ENCODE measurements around the gene BEND7.

BEND7 gene

DNA sequence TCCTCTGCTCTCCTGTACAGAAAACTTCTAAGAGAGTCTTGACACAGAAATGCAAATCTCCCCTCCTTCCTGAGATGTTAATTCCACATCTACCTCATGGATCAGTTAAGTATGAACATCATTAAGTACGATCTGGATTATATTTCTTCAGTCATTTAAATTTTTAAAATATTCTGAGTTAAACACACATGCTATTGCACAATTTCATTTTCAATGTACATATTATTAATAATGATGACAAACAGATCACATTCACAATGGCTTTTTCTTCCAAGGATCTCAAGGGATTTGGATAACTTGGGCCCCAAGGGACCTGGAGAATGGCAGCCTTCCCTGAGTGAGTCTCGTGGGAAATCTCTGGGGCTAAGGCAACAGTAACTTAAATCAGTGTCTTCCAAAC is 16.2 kb downstream of the BEND7 start:
- DNase-seq (ENCODE audit: low read depth) = no peak
- H3K4me3 ChIP-seq (ENCODE audit: low read depth, low read length) = no peak overlapping the region
- TF ChIP-seq, protein P1, sequence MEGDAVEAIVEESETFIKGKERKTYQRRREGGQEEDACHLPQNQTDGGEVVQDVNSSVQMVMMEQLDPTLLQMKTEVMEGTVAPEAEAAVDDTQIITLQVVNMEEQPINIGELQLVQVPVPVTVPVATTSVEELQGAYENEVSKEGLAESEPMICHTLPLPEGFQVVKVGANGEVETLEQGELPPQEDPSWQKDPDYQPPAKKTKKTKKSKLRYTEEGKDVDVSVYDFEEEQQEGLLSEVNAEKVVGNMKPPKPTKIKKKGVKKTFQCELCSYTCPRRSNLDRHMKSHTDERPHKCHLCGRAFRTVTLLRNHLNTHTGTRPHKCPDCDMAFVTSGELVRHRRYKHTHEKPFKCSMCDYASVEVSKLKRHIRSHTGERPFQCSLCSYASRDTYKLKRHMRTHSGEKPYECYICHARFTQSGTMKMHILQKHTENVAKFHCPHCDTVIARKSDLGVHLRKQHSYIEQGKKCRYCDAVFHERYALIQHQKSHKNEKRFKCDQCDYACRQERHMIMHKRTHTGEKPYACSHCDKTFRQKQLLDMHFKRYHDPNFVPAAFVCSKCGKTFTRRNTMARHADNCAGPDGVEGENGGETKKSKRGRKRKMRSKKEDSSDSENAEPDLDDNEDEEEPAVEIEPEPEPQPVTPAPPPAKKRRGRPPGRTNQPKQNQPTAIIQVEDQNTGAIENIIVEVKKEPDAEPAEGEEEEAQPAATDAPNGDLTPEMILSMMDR (IDR thresholded peaks at IDR 0.05; ENCODE audit: insufficient read depth, low read depth, low read length, missing control alignments) = no peak

DNA sequence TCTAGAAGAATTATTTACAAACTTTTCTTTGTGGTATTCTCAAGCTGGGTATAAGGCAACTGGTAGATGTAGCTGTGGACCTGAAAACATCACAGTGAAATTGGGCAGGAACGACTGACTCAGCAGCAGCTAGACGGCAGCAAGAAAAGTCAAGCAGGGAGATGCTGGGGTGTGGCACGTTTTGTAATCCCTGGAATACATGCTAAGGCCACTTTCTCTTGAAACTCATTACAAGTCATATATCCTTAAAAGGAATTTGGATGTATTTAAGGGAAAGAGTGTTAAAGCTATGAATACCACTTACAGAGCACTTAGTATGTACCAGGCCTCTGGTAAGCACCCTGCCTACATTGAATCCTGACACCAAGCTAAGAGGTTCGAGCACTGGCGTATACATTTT is 17.4 kb downstream of the BEND7 start:
- TF ChIP-seq, protein P1 (IDR thresholded peaks at IDR 0.05; ENCODE audit: insufficient read depth, low read depth, low read length, missing control alignments) = no peak
- DNase-seq (ENCODE audit: low read depth) = no peak
- no peak overlapping the region for H3K4me3 ChIP-seq (ENCODE audit: low read depth, low read length)

DNA sequence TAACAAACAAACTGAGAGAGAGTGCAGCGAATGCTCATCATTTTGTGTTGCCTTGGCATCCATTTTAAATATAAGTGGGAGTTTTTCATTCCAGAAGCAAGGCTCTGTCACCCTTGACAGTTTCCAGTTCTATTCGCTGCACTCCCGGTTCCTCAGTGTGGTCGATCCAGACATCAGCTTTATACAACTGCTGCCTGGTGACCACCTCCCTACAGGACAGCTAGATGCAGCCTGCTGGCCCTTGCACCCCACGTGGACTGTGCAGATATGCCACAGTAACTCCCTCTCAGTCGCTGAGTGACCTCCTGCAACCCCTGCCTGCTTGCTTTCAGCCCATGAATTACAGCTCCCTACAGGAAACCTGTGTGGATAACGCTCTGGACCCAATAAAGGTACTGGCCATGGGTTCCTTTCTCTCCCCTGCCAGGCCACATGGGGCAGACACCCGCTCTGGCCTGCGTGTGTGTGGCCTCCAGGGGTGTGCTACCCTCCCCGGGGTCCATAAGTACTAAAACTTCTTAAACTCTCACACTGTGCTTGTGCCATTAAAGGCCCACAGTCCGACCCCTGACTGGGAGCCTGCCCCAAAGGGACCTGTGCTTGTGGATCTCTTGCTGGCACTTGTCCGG is 23.6 kb downstream of the BEND7 start:
- TF ChIP-seq, protein P1 (IDR thresholded peaks at IDR 0.05; ENCODE audit: insufficient read depth, low read depth, low read length, missing control alignments) = no peak
- no peak overlapping the region for H3K4me3 ChIP-seq (ENCODE audit: low read depth, low read length)
- no peak for DNase-seq (ENCODE audit: low read depth)

DNA sequence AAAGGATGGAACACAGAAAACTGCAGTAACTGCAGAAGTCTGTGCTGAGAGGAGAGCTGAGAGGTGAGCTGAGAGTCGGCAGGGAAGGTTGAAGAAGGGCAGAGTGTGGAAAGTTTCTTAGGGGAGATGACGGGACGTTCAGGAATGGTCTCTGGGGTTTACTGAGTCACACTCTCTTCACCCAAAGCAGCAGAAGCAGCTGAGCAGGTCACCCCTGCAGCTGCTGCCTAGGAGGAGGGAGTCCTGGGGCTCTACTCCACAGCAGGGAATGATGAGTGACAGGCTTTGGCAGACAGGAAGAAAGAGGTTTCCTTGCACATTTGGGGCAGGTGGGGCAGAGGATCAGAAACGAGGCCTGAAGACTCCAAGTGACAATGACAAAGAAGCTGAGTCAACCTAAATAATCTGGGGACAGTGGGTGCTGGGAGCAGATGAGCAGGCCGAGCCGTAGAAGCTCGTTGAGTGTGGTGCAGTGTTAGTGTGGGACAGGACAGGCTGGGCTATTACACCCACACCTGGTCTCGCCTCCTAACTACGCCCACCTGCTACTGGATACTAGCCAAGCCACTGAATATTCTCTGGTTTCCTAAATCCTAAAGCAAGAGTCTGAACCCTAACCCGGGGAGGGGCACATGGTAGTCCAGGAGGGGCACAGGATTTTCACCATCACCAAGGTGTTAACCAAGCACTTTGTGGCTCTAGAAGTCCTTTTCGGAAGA is 24.9 kb downstream of the BEND7 start:
- TF ChIP-seq, protein P1 (IDR thresholded peaks at IDR 0.05; ENCODE audit: insufficient read depth, low read depth, low read length, missing control alignments) = no peak
- DNase-seq (ENCODE audit: low read depth) = no peak
- H3K4me3 ChIP-seq (ENCODE audit: low read depth, low read length) = no peak overlapping the region

DNA sequence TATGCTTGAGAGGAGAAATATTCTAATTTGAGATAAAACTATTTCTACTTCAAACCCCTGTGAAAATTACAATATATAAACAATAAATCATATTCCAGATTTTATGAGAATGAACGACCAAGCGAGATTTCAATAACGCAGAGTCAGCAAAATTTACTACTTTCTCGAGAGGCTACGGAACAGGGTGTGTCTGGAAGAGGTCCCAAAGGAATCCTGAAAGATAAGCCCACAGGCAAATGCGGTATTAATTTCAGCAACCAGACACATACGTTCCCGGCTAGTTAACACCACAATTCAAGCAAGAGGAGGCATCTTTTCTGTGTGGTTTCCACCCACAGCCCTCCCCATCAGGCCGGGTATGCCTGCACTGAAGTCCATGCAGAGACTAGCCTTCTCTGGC is 26.4 kb downstream of the BEND7 start:
- no peak overlapping the region for H3K4me3 ChIP-seq (ENCODE audit: low read depth, low read length)
- TF ChIP-seq, protein P1 (IDR thresholded peaks at IDR 0.05; ENCODE audit: insufficient read depth, low read depth, low read length, missing control alignments) = no peak
- DNase-seq (ENCODE audit: low read depth) = no peak

DNA sequence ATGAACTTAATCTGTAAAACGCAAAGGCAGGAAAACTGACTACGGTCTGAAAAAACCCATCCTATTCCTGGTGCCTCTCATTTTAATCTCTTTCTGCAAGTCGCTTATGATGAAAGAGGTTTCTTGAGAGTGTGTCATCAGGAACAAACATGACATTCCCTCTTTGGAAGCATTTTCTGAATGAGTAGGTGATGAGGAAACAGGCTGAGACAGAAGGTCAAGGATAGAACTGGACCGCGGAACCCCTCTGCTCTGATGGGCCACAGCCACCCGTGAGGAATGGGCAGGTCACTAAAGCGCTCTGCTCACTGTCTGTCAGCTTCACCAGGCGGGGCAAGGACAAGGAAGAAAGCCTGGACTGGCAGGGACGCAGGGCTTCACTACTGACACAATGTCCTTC is 28.6 kb downstream of the BEND7 start:
- no peak for DNase-seq (ENCODE audit: low read depth)
- TF ChIP-seq, protein P1 (IDR thresholded peaks at IDR 0.05; ENCODE audit: insufficient read depth, low read depth, low read length, missing control alignments) = no peak
- no peak overlapping the region for H3K4me3 ChIP-seq (ENCODE audit: low read depth, low read length)

Data from GM12865 (cell line).